Measurements from ENCODE around the gene FLVCR2.

The FLVCR2 gene

DNA sequence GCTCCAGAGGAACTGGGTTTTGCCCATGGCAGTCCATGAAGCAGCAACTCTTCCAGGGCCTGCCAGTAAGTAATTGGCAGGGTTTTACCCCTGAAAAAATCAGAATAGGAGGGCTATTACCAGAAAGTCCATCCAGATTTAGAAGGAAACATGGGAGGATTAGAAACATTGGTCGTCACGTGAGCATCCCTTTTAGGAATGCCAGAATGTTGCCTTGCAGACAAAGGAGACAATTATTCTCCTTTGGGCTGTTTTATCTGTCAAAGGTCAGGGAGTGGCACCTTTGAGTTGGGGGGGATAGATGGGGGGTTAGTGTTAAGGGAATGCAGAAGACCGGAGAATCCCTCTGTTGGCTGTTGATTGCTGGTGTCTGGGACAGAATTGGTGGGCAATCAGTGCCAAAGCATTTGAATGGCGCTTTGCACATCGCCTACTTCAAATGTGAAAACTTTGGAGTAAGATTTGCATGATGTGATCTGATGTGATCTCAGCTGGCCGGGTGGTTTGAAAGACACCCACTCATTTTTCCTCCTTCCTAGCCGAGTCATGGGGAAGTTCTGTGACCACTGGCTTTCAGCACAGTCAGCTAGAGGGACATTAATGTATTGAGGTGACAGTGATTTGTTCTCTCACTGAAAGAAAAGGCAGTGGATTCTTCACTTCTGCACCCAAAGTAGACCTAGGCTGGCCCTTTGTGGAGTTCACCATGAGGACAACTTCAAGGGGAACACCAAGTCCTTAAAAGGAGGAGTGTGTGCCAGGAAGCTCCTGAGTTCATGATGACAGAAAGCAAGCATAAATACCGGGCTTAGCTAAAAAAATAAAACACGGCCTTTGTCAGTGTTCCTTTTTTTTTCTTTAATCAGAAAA, 31.4 kb downstream of the FLVCR2 start:
- no peak overlapping the region for H3K4me3 ChIP-seq (ENCODE audit: low read depth, low read length)
- TF ChIP-seq, protein P1, sequence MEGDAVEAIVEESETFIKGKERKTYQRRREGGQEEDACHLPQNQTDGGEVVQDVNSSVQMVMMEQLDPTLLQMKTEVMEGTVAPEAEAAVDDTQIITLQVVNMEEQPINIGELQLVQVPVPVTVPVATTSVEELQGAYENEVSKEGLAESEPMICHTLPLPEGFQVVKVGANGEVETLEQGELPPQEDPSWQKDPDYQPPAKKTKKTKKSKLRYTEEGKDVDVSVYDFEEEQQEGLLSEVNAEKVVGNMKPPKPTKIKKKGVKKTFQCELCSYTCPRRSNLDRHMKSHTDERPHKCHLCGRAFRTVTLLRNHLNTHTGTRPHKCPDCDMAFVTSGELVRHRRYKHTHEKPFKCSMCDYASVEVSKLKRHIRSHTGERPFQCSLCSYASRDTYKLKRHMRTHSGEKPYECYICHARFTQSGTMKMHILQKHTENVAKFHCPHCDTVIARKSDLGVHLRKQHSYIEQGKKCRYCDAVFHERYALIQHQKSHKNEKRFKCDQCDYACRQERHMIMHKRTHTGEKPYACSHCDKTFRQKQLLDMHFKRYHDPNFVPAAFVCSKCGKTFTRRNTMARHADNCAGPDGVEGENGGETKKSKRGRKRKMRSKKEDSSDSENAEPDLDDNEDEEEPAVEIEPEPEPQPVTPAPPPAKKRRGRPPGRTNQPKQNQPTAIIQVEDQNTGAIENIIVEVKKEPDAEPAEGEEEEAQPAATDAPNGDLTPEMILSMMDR (IDR thresholded peaks at IDR 0.05; ENCODE audit: control insufficient read depth, extremely low read depth, insufficient read depth) = no peak
- DNase-seq (ENCODE audit: low read depth) = no peak

DNA sequence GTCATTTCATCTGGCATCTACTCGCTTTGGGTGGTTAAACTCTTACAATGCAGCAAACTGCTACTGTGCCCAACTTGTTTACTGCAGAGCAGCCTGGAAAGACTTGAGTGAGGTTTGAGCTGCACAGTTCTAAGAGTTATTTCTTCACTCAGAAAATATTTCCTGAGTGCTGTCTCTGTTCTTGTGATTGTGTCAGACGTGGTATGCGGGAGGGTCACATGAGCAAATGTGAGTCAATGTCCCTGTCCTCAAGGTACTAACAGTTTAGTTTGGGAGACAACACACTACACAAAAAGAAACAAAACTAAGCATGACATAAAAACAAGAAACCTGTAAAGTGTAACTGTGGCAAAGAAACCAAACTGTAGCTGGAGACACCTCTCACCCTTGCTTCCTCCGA, 32.4 kb downstream of the FLVCR2 start:
- TF ChIP-seq, protein P1 (IDR thresholded peaks at IDR 0.05; ENCODE audit: control insufficient read depth, extremely low read depth, insufficient read depth) = no peak
- no peak for DNase-seq (ENCODE audit: low read depth)
- H3K4me3 ChIP-seq (ENCODE audit: low read depth, low read length) = no peak overlapping the region

DNA sequence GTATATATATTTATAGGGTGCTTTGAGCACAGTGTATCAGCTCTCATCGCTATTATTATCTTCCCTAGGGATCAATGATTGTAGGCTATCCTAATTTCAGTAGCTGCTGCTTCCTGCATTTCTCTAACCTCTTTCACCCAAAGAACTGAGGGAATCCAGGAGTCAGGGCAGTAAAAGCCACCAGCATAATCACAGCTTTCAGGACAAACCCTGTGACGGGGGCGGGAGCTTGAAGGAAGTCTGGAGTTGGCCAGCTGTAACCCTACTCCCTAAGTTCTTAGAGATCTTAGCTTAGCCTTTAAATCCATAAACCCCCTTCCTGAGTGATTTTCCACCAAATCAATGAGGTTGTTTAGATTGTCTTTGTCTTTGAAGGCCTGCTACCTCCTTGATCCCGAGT, 33.7 kb downstream of the FLVCR2 start:
- TF ChIP-seq, protein P1 (IDR thresholded peaks at IDR 0.05; ENCODE audit: control insufficient read depth, extremely low read depth, insufficient read depth) = no peak
- H3K4me3 ChIP-seq (ENCODE audit: low read depth, low read length) = no peak overlapping the region
- DNase-seq (ENCODE audit: low read depth) = no peak

DNA sequence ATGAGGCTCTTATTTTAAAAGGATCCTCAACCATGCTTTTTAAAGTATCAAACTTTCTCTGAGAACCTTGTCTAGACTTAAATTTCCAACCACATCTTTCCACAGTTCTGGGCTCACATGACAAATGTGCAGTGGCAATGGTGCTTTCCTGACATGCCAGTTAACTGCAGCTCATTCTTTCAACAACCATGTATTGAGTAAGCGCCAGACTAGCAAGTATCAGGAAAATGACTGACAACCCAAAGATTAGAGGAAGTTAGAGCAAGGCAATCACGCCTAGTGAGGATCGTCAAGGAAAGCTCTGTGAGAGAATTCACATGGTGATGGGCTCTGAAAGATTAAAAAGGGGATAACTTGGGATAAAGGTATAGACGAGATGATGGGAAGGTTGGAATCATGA, 35.8 kb downstream of the FLVCR2 start:
- no peak overlapping the region for H3K4me3 ChIP-seq (ENCODE audit: low read depth, low read length)
- DNase-seq (ENCODE audit: low read depth) = no peak
- TF ChIP-seq, protein P1 (IDR thresholded peaks at IDR 0.05; ENCODE audit: control insufficient read depth, extremely low read depth, insufficient read depth) = no peak

DNA sequence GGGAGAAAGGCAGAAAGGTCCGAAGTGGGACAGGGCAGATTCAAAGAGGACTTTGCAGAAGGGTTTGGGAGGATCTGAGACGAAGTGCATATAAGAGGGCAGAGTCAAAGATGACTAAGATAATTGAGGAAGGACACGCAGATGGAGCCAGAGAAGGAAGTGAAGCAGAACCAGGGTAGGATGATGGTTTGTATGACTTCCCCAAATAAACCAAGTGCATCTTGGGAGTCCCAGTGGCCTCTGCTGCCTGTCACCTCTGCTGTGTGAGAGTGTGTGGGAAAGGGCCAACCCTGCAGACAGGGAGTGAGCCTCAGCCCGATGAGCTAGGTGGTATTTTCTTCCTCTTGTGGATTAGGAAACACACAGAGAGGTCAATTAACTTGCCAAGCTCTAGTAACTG, 36.8 kb downstream of the FLVCR2 start:
- H3K4me3 ChIP-seq (ENCODE audit: low read depth, low read length) = no peak overlapping the region
- no peak for DNase-seq (ENCODE audit: low read depth)
- TF ChIP-seq, protein P1 (IDR thresholded peaks at IDR 0.05; ENCODE audit: control insufficient read depth, extremely low read depth, insufficient read depth) = no peak

DNA sequence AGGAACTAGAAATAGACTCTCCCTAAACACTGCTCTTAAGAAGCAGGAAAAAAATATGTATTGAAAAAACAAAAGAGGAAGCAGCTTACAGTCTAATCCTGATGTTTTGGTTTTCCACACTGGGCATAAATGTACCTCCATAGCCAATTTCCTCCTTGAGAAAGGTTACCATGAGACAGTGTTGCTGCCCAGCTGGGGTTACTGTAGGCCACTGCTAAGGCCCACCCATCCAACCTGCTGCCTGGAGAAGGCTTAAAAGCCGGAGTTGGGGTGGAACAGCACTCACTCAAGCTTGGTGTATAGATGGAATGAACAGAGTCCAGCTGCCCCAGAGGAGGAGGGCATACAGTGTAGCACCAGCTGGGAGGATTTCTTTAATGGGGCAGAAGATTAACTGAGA, 41.1 kb downstream of the FLVCR2 start:
- TF ChIP-seq, protein P1 (IDR thresholded peaks at IDR 0.05; ENCODE audit: control insufficient read depth, extremely low read depth, insufficient read depth) = no peak
- H3K4me3 ChIP-seq (ENCODE audit: low read depth, low read length) = no peak overlapping the region
- no peak for DNase-seq (ENCODE audit: low read depth)

DNA sequence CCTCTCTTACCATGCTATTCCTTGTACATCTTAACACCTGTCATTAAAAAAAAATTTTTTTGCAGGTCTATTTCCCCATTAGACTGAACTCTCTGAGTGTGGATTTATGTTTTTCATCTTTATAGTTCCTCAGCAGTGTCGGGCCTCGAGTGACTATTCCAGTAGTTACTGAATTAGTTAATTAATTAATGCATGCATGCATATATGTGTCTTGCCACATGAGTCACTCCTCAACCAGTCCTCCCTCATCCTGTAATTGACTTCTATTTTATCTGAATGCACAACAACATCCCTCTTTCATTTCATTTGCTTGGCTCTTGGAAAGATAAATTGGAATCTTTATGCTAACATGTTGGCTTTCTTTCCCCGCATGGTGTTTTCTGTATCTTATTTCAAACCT, 46.6 kb downstream of the FLVCR2 start:
- H3K4me3 ChIP-seq (ENCODE audit: low read depth, low read length) = no peak overlapping the region
- no peak for DNase-seq (ENCODE audit: low read depth)
- TF ChIP-seq, protein P1 (IDR thresholded peaks at IDR 0.05; ENCODE audit: control insufficient read depth, extremely low read depth, insufficient read depth) = no peak
